ENCODE measurements around the gene TMEM165.

- TF ChIP-seq CTCF (IDR thresholded peaks at IDR 0.05; ENCODE audit: low read depth, low read length) (no peak), EZH2phosphoT487 (IDR thresholded peaks at IDR 0.05; ENCODE audit: low read depth) (no peak)
Measured at GRCh38 chr4:55458164-55458563, 62.4 kb downstream of the TMEM165 start.
